Stimulated activated CD4-positive, alpha-beta T cell treated with anti-CD3 and anti-CD28 coated beads, Interleukin-15, amount 100 ng/mL, for 1 hour (primary cell): ENCODE data around the gene MYLIP.

Experiments used
- DNase-seq, 2 donors: peaks; one replicate each; pipeline ENCODE4 v3.0.0-alpha.2; 2020; ENCODE audit warnings: low read depth in 1 of 2, low spot score in 1 of 2

The MYLIP gene

GRCh38 chr6:16128759-16129622, at the start of gene MYLIP:
MYLIP (plus strand) TSS chr6:16129086; CDS start chr6:16129323, 237 bp downstream.
- peak; percentile 96 to 97 for DNase-seq

GRCh38 chr6:16079354-16079753, 49.5 kb upstream of the MYLIP start:
- no peak for DNase-seq

GRCh38 chr6:16080204-16080603, 48.7 kb upstream of the MYLIP start:
- DNase-seq: no peak

GRCh38 chr6:16081326-16081725, 47.6 kb upstream of the MYLIP start:
- no peak for DNase-seq

GRCh38 chr6:16082361-16082760, 46.5 kb upstream of the MYLIP start:
- no peak for DNase-seq

GRCh38 chr6:16086965-16087364, 41.9 kb upstream of the MYLIP start:
- no peak for DNase-seq

- DNase-seq: no peak
Observed at GRCh38 chr6:16087386-16087785, 41.5 kb upstream of the MYLIP start.

- DNase-seq: no peak
Observed at GRCh38 chr6:16088409-16088808, 40.5 kb upstream of the MYLIP start.

GRCh38 chr6:16089232-16090062, 39.4 kb upstream of the MYLIP start:
- no peak for DNase-seq

GRCh38 chr6:16090452-16090851, 38.4 kb upstream of the MYLIP start:
- DNase-seq: no peak

GRCh38 chr6:16090920-16091319, 38.0 kb upstream of the MYLIP start:
- DNase-seq: no peak

- no peak for DNase-seq
Observed at GRCh38 chr6:16092140-16092539, 36.7 kb upstream of the MYLIP start.

- DNase-seq: no peak
Observed at GRCh38 chr6:16092990-16093389, 35.9 kb upstream of the MYLIP start.

GRCh38 chr6:16095180-16095579, 33.7 kb upstream of the MYLIP start:
- DNase-seq: no peak

- no peak for DNase-seq
Observed at GRCh38 chr6:16097382-16098171, 31.3 kb upstream of the MYLIP start.

GRCh38 chr6:16098211-16098610, 30.7 kb upstream of the MYLIP start:
- no peak for DNase-seq

- DNase-seq: no peak
Observed at GRCh38 chr6:16102208-16102607, 26.7 kb upstream of the MYLIP start.

- no peak for DNase-seq
Observed at GRCh38 chr6:16103722-16104121, 25.2 kb upstream of the MYLIP start.

- DNase-seq: no peak
Observed at GRCh38 chr6:16104624-16105433, 24.1 kb upstream of the MYLIP start.

- no peak for DNase-seq
Observed at GRCh38 chr6:16105854-16106253, 23.0 kb upstream of the MYLIP start.
